HCT116 (cell line): ENCODE results near the gene POU2AF2. TPM values are rescaled to one million over a fixed set of nuclear protein-coding genes. Genes with fewer than 3 reads are reported as not detected.

Experiments
- ATAC-seq: fragments of 200-7000 bp; cut with Tn5 transposase; 2 replicates; pipeline ENCODE4 v1.9.1; 2020; ENCODE audit warnings: mild to moderate bottlenecking, moderate library complexity
- BruUV-seq: library from RNA; stranded (reverse); fragments of 400-500 nt; replicated peaks from 2 replicates; lab custom pipeline; 2021; lab: Mats Ljungman, UMichigan
- CTCF ChIA-PET: fragments of 300-600 bp; sonication (Branson Sonifier 250); formaldehyde crosslinking; loops from one replicate; lab custom pipeline; 2021; ENCODE audit warnings: antibody characterized with exemption; lab: Charles Lee
- POLR2A ChIA-PET: fragments of 300-600, 350-600 bp; sonication (Branson Sonifier 250); formaldehyde crosslinking; loops from one replicate; lab custom pipeline; 2021; ENCODE audit warnings: antibody characterized with exemption; lab: Charles Lee
- RAD21 ChIA-PET, 2 experiments: fragments of 300-600 bp; sonication (Branson Sonifier 250); formaldehyde crosslinking; loops; one replicate each; lab custom pipeline; 2023; ENCODE audit warnings: low total read pairs in 2 of 2; ENCODE audit not compliant: uncharacterized antibody in 2 of 2, unreplicated experiment in 2 of 2, low non-redundant PET in 1 of 2; lab: Charles Lee
- DNase-seq: peaks from one replicate; pipeline ENCODE4 v3.0.0-alpha.2; 2010; ENCODE audit warnings: low read depth, low spot score
- H2AFZ ChIP-seq: fragments of 200-600 bp; shearing (Covaris generic), sonication (generic); 2 replicates; pipeline ENCODE4 v1.6.1; 2017; ENCODE audit warnings: low read depth, mixed run types, mixed read lengths, antibody characterized with exemption, low read length; ENCODE audit not compliant: poor library complexity, severe bottlenecking
- H3K27ac ChIP-seq: 2 replicates; pipeline ENCODE4 v1.5.1; 2012; ENCODE audit warnings: low read depth, low read length
- H3K27me3 ChIP-seq: fragments of 200-600 bp; sonication (generic); 2 replicates; pipeline ENCODE4 v1.6.1; 2016; ENCODE audit warnings: mixed run types, low read length, mixed read lengths; ENCODE audit not compliant: insufficient read depth
- H3K36me3 ChIP-seq, 2 experiments: fragments of 200-500 bp in 1 of 2; fragments of 200-600 bp in 1 of 2; sonication (Bioruptor generic) in 1 of 2; sonication (generic) in 1 of 2; 2 replicates each; pipeline versions ENCODE4 v1.5.1 to v1.6.1; 2014 to 2016; ENCODE audit warnings: low read length in 2 of 2, inconsistent platforms in 1 of 2, mixed read lengths in 1 of 2, mixed run types in 1 of 2; ENCODE audit not compliant: insufficient read depth in 2 of 2, control insufficient read depth in 1 of 2
- H3K4me1 ChIP-seq, 2 experiments: fragments of 200-600 bp in 1 of 2; sonication (generic) in 1 of 2; 2 replicates each; pipeline versions ENCODE4 v1.5.1 to v1.6.1; 2012 to 2017; ENCODE audit warnings: low read length in 2 of 2, inconsistent platforms in 1 of 2, mild to moderate bottlenecking in 1 of 2, mixed read lengths in 1 of 2, mixed run types in 1 of 2, moderate library complexity in 1 of 2; ENCODE audit not compliant: insufficient read depth in 2 of 2, control insufficient read depth in 1 of 2
- H3K4me2 ChIP-seq: fragments of 200-600 bp; sonication (generic); 2 replicates; pipeline ENCODE4 v1.6.1; 2017; ENCODE audit warnings: mixed run types, low read length, mixed read lengths
- H3K4me3 ChIP-seq, 2 experiments: fragments of 200-600 bp in 1 of 2; sonication (generic) in 1 of 2; replicated peaks in 1 of 2; 2 replicates each; pipeline ENCODE4 v1.5.1; 2011 to 2016; ENCODE audit warnings: low read length in 2 of 2, control low read depth in 1 of 2, low read depth in 1 of 2, mild to moderate bottlenecking in 1 of 2, mixed read lengths in 1 of 2, mixed run types in 1 of 2
- H3K79me2 ChIP-seq: fragments of 200-600 bp; sonication (generic); 2 replicates; pipeline ENCODE4 v1.6.1; 2017; ENCODE audit warnings: mild to moderate bottlenecking, mixed run types, low read length, moderate library complexity, mixed read lengths; ENCODE audit not compliant: insufficient read depth
- H3K9ac ChIP-seq: fragments of 200-600 bp; sonication (generic); 2 replicates; pipeline ENCODE4 v1.6.1; 2016; ENCODE audit warnings: low read length, mixed read lengths
- H3K9me2 ChIP-seq: fragments of 200-600 bp; sonication (generic), shearing (Covaris generic); 2 replicates; pipeline ENCODE4 v1.6.1; 2017; ENCODE audit warnings: mixed run types, mild to moderate bottlenecking, moderate library complexity; ENCODE audit not compliant: insufficient read depth
- H3K9me3 ChIP-seq, 2 experiments: fragments of 200-500 bp in 1 of 2; fragments of 200-600 bp in 1 of 2; sonication (Bioruptor generic) in 1 of 2; sonication (generic) in 1 of 2; 2 replicates each; pipeline ENCODE4 v1.6.1; 2014 to 2017; ENCODE audit warnings: low read length in 2 of 2, mixed read lengths in 2 of 2, inconsistent platforms in 1 of 2, low read depth in 1 of 2, mild to moderate bottlenecking in 1 of 2, mixed run types in 1 of 2, moderate library complexity in 1 of 2; ENCODE audit not compliant: control insufficient read depth in 1 of 2, insufficient read depth in 1 of 2
- H4K20me1 ChIP-seq: fragments of 200-600 bp; sonication (generic), shearing (Covaris generic); 2 replicates; pipeline ENCODE4 v1.6.1; 2017; ENCODE audit warnings: mixed run types, mild to moderate bottlenecking, moderate library complexity; ENCODE audit not compliant: insufficient read depth
- CEBPB ChIP-seq: IDR thresholded peaks from 2 replicates; pipeline ENCODE4 v1.6.1; 2012; ENCODE audit warnings: low read depth
- CTCF ChIP-seq, 3 experiments: fragments of 200-600 bp in 1 of 3; sonication (generic) in 1 of 3; IDR thresholded peaks in 2 of 3; conservative IDR thresholded peaks in 1 of 3; 2 replicates each; pipeline ENCODE4 v1.5.1; 2012 to 2017; ENCODE audit warnings: low read depth in 2 of 3, low read length in 2 of 3, antibody characterized with exemption in 1 of 3, borderline replicate concordance in 1 of 3, control low read depth in 1 of 3, mild to moderate bottlenecking in 1 of 3, mixed read lengths in 1 of 3, mixed run types in 1 of 3, moderate library complexity in 1 of 3; ENCODE audit not compliant: insufficient read depth in 1 of 3
- ELF1 ChIP-seq: IDR thresholded peaks from 2 replicates; pipeline ENCODE4 v1.6.1; 2012; ENCODE audit warnings: low read depth, borderline replicate concordance
- EZH2 ChIP-seq: fragments of 200-600 bp; sonication (generic); IDR thresholded peaks from 2 replicates; pipeline ENCODE4 v1.6.1; 2017; ENCODE audit warnings: antibody characterized with exemption, mixed run types
- MAX ChIP-seq: IDR thresholded peaks from 2 replicates; pipeline ENCODE4 v1.6.1; 2012
- RAD21 ChIP-seq: IDR thresholded peaks from 2 replicates; pipeline ENCODE4 v1.6.1; 2012; ENCODE audit warnings: low read depth, mild to moderate bottlenecking
- ZFX ChIP-seq: fragments of 450-650 bp; IDR thresholded peaks from 2 replicates; pipeline ENCODE4 v1.6.1; 2017
- intact Hi-C: fragments of 100-400 bp; cut with micrococcal nuclease; formaldehyde crosslinking; loops from 2 replicates; pipeline ENCODE4 v1.10.0; 2022
- total RNA-seq: library from RNA; stranded (reverse); gene quantifications from one replicate; pipeline ENCODE4 v1.2.1, GENCODE V29; 2021; ENCODE audit not compliant: unreplicated experiment
- TF ChIP-seq, protein P1 (sequence below): IDR thresholded peaks from 2 replicates; pipeline ENCODE4 v1.6.1; 2011; ENCODE audit warnings: mild to moderate bottlenecking, low read length, moderate library complexity; ENCODE audit not compliant: insufficient replicate concordance; ENCODE audit errors: extremely low read depth

Gene POU2AF2
- total RNA-seq, 1 experiment from 2014 or later = not detected

DNA sequence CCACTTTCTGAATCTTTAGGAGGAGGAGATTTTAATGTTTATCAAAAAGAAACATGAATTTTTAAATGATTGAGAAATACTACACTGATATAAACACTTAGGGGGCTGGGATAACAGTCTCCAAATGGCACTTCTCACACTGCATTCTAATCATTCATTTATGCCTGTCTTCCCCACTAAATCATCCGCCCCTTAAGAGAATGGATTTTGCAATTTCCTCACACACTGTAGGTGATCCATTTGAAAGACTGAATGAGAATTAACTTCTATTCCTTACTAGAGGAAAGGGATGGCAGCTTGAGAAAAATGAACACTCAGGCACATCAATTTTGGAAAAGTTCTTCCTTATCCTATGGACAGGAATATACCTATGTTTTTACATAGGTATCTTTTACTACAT, 7.6 kb upstream of the POU2AF2 start (continued):
- TF ChIP-seq CTCF (IDR thresholded peaks at IDR 0.05 in 2 of 3, conservative IDR thresholded peaks at IDR 0.05 in 1 of 3; ENCODE audit: borderline replicate concordance in 1 of 3, insufficient read depth in 1 of 3, low read depth in 2 of 3, low read length in 2 of 3) = no peak

GRCh38 chr11:111246956-111247355, 1.4 kb downstream of the POU2AF2 start:
- Histone ChIP-seq H3K27me3 (peaks cover 43% of the 10 kb centered on the region), H3K79me2 (no peaks in the 10 kb centered on the region), H2AFZ (no peak overlapping the region), H3K4me1 (no peaks in the 10 kb centered on the region), H3K4me3 (no peak overlapping the region), H4K20me1 (no peaks in the 10 kb centered on the region), H3K9me3 (no peaks in the 10 kb centered on the region), H3K4me2 (no peak overlapping the region), H3K9ac (no peak overlapping the region), H3K9me2 (no peaks in the 10 kb centered on the region), H3K36me3 (no peaks in the 10 kb centered on the region), H3K27ac (no peak overlapping the region)
- CTCF ChIA-PET = no interaction called here
- TF ChIP-seq ELF1 (no peak), EZH2 (no peak), RAD21 (no peak), CTCF (IDR thresholded peaks at IDR 0.05 in 2 of 3, conservative IDR thresholded peaks at IDR 0.05 in 1 of 3; ENCODE audit: borderline replicate concordance in 1 of 3, insufficient read depth in 1 of 3, low read depth in 2 of 3, low read length in 2 of 3) (no peak), CEBPB (no peak), MAX (no peak), ZFX (no peak)
- TF ChIP-seq, protein P1, sequence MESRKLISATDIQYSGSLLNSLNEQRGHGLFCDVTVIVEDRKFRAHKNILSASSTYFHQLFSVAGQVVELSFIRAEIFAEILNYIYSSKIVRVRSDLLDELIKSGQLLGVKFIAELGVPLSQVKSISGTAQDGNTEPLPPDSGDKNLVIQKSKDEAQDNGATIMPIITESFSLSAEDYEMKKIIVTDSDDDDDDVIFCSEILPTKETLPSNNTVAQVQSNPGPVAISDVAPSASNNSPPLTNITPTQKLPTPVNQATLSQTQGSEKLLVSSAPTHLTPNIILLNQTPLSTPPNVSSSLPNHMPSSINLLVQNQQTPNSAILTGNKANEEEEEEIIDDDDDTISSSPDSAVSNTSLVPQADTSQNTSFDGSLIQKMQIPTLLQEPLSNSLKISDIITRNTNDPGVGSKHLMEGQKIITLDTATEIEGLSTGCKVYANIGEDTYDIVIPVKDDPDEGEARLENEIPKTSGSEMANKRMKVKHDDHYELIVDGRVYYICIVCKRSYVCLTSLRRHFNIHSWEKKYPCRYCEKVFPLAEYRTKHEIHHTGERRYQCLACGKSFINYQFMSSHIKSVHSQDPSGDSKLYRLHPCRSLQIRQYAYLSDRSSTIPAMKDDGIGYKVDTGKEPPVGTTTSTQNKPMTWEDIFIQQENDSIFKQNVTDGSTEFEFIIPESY = no peak
- intact Hi-C loops = no loop called here
- no TSS peak for BruUV-seq
- ATAC-seq (no peak), DNase-seq (no peak)
- POLR2A ChIA-PET = no interaction called here
- RAD21 ChIA-PET = no interaction called here
